HEK293 (cell line): ENCODE data around the gene NKD1.

Source experiments
- CTCF ChIA-PET: fragments of 350-600 bp; formaldehyde crosslinking; extraction: SDS; loops from one replicate; lab custom pipeline; 2021; ENCODE audit warnings: antibody characterized with exemption; lab: Yijun Ruan, JAX
- POLR2A ChIA-PET: fragments of 300-600 bp; formaldehyde crosslinking; extraction: SDS; loops from one replicate; lab custom pipeline; 2020; ENCODE audit warnings: antibody characterized with exemption, inconsistent platforms; lab: Yijun Ruan, JAX
- H3K27ac ChIP-seq: fragments of 200-500 bp; sonication (Bioruptor generic); 2 replicates; pipeline ENCODE4 v1.5.1; 2014; ENCODE audit warnings: low read depth, low read length, control low read depth, inconsistent platforms; ENCODE audit errors: extremely low read depth
- H3K36me3 ChIP-seq, 2 experiments: fragments of 200-500 bp in 1 of 2; sonication (Bioruptor generic) in 1 of 2; 1 replicate in 1 of 2; 2 replicates in 1 of 2; pipeline ENCODE4 v1.5.1; 2014 to 2017; ENCODE audit warnings: inconsistent platforms in 2 of 2, low read length in 2 of 2; ENCODE audit not compliant: control insufficient read depth in 2 of 2, insufficient read depth in 1 of 2
- H3K4me1 ChIP-seq: fragments of 200-500 bp; sonication (Bioruptor generic); 2 replicates; pipeline ENCODE4 v1.5.1; 2014; ENCODE audit warnings: mild to moderate bottlenecking, low read length, inconsistent platforms; ENCODE audit not compliant: control insufficient read depth, insufficient read depth
- H3K4me3 ChIP-seq: 2 replicates; pipeline ENCODE4 v1.5.1; 2011; ENCODE audit warnings: low read depth, mild to moderate bottlenecking, control low read depth, low read length, moderate library complexity
- H3K9me3 ChIP-seq: fragments of 200-500 bp; sonication (Bioruptor generic); 2 replicates; pipeline ENCODE4 v1.5.1; 2014; ENCODE audit warnings: low read depth, low read length, inconsistent platforms; ENCODE audit not compliant: control insufficient read depth, insufficient read depth
- MYNN ChIP-seq: fragments of 450-650 bp; formaldehyde crosslinking; IDR thresholded peaks from 2 replicates; pipeline ENCODE4 v1.5.1; 2016; ENCODE audit warnings: missing biosample characterization, missing genetic modification characterization, borderline replicate concordance
- PRDM1 ChIP-seq: fragments of 450-650 bp; formaldehyde crosslinking; IDR thresholded peaks from 2 replicates; pipeline ENCODE4; 2016; ENCODE audit warnings: missing biosample characterization, missing genetic modification characterization
- PRDM2 ChIP-seq: fragments of 450-650 bp; formaldehyde crosslinking; IDR thresholded peaks from 2 replicates; pipeline ENCODE4 v1.5.1; 2016; ENCODE audit warnings: missing biosample characterization, missing genetic modification characterization, borderline replicate concordance
- SALL2 ChIP-seq: fragments of 450-650 bp; formaldehyde crosslinking; IDR thresholded peaks from 2 replicates; pipeline ENCODE4 v1.5.0; 2017; ENCODE audit warnings: missing biosample characterization, mild to moderate bottlenecking, missing genetic modification characterization, borderline replicate concordance
- SETDB1 ChIP-seq: IDR thresholded peaks from one replicate; pipeline ENCODE4 v1.6.1; 2017; ENCODE audit warnings: mild to moderate bottlenecking, low read length, moderate library complexity, mixed read lengths; ENCODE audit not compliant: insufficient read length
- SP7 ChIP-seq: fragments of 450-650 bp; formaldehyde crosslinking; IDR thresholded peaks from 2 replicates; pipeline ENCODE4 v1.5.1; 2016; ENCODE audit warnings: missing biosample characterization, missing genetic modification characterization
- TRIM28 ChIP-seq: IDR thresholded peaks from 2 replicates; pipeline ENCODE4 v1.6.1; 2011; ENCODE audit warnings: low read length, control low read depth, borderline replicate concordance
- ZBTB11 ChIP-seq: fragments of 450-650 bp; formaldehyde crosslinking; conservative IDR thresholded peaks from 2 replicates; pipeline ENCODE4 v1.5.1; 2016; ENCODE audit warnings: low read depth, missing biosample characterization, missing genetic modification characterization
- ZBTB49 ChIP-seq: fragments of 450-650 bp; formaldehyde crosslinking; IDR thresholded peaks from 2 replicates; pipeline ENCODE4 v1.5.1; 2016; ENCODE audit warnings: missing biosample characterization, missing genetic modification characterization, low read depth
- ZNF18 ChIP-seq: fragments of 450-650 bp; formaldehyde crosslinking; IDR thresholded peaks from 2 replicates; pipeline ENCODE4 v1.5.1; 2016; ENCODE audit warnings: missing biosample characterization, missing genetic modification characterization
- ZNF521 ChIP-seq: fragments of 450-650 bp; formaldehyde crosslinking; IDR thresholded peaks from 2 replicates; pipeline ENCODE4 v1.5.1; 2017; ENCODE audit warnings: missing biosample characterization, mild to moderate bottlenecking, missing genetic modification characterization
- ZNF529 ChIP-seq: fragments of 450-650 bp; formaldehyde crosslinking; IDR thresholded peaks from 2 replicates; pipeline ENCODE4 v1.5.1; 2017; ENCODE audit warnings: missing genetic modification characterization, missing biosample characterization; ENCODE audit not compliant: insufficient replicate concordance
- ZNF660 ChIP-seq: fragments of 450-650 bp; IDR thresholded peaks from 2 replicates; pipeline ENCODE4 v1.5.1; 2018; ENCODE audit warnings: missing biosample characterization, mild to moderate bottlenecking, missing genetic modification characterization
- ZNF791 ChIP-seq: fragments of 450-650 bp; formaldehyde crosslinking; IDR thresholded peaks from 2 replicates; pipeline ENCODE4 v1.5.1; 2016; ENCODE audit warnings: missing biosample characterization, missing genetic modification characterization

Gene NKD1

GRCh38 chr16:50516401-50516800 is 31.8 kb upstream of the NKD1 start:
- TF ChIP-seq SETDB1 (peak; percentile 96), ZNF791 (tag by site-specific recombination) (peak; percentile 88), TRIM28 (0 out of 2 replicates have a peak, but pooled peaks have one; percentile 20), PRDM1 (tag by site-specific recombination) (no peak), ZNF18 (tag by site-specific recombination) (no peak), ZBTB49 (tag by site-specific recombination) (no peak), ZNF521 (tag by site-specific recombination) (no peak), ZBTB11 (no peak)
- H3K27ac ChIP-seq = no peak overlapping the region
- no peaks in the 10 kb centered on the region; the same call in 1 of the 2 replicates for H3K9me3 ChIP-seq
- no peak overlapping the region for H3K4me3 ChIP-seq
- no peaks in the 10 kb centered on the region for H3K36me3 ChIP-seq
- no peaks in the 10 kb centered on the region; the same call in 1 of the 2 replicates for H3K4me1 ChIP-seq
- CTCF ChIA-PET = interaction anchor here (0.7 to 1.1 kb wide), 2 partner anchors 13 to 142 kb away, joined by 4 to 5 read pairs; no protein-coding TSS in a partner anchor
- POLR2A ChIA-PET = interaction anchor here (0.5 kb wide), 1 partner anchor 106 kb away, joined by 4 read pairs; no protein-coding TSS in a partner anchor

- H3K4me3 ChIP-seq = no peak overlapping the region
- no peaks in the 10 kb centered on the region; the same call in 1 of the 2 replicates for H3K4me1 ChIP-seq
- CTCF ChIA-PET = interaction anchor here (0.7 kb wide), 1 partner anchor 12 kb away, joined by 5 read pairs; no protein-coding TSS in a partner anchor
- TF ChIP-seq SALL2 (tag by site-specific recombination) (no peak), ZNF660 (tag by site-specific recombination) (no peak), SP7 (tag by site-specific recombination) (no peak), PRDM2 (tag by site-specific recombination) (no peak), MYNN (tag by site-specific recombination) (no peak), ZNF529 (tag by site-specific recombination) (no peak)
- H3K36me3 ChIP-seq = no peaks in the 10 kb centered on the region
- H3K9me3 ChIP-seq = no peaks in the 10 kb centered on the region; the same call in 1 of the 2 replicates
- H3K27ac ChIP-seq = no peak overlapping the region
- POLR2A ChIA-PET = interaction anchor here (0.5 kb wide), 1 partner anchor 106 kb away, joined by 4 read pairs; no protein-coding TSS in a partner anchor
These were observed 31.3 kb upstream of the NKD1 start for GRCh38 chr16:50516890-50517289.
